22Rv1 (cell line): ENCODE data around the gene KCNN2.

ENCODE experiments used
- H3K27ac ChIP-seq: fragments of 450-650 bp; 2 replicates; pipeline ENCODE4 v1.5.1; 2017
- CTCF ChIP-seq: fragments of 450-650 bp; IDR thresholded peaks from 2 replicates; pipeline ENCODE4 v1.5.1; 2017; ENCODE audit warnings: mild to moderate bottlenecking
- ZFX ChIP-seq: fragments of 450-650 bp; IDR thresholded peaks from 2 replicates; pipeline ENCODE4 v1.6.1; 2017; ENCODE audit warnings: antibody characterized with exemption, borderline replicate concordance

Gene KCNN2

GRCh38 chr5:114437936-114438335, 76.1 kb downstream of the KCNN2 start:
- TF ChIP-seq ZFX: no peak
- no peak for TF ChIP-seq CTCF
- no peak overlapping the region for H3K27ac ChIP-seq

GRCh38 chr5:114438471-114438870, 76.6 kb downstream of the KCNN2 start:
- no peak overlapping the region for H3K27ac ChIP-seq
- TF ChIP-seq CTCF (no peak), ZFX (no peak)

GRCh38 chr5:114447084-114447773, 85.4 kb downstream of the KCNN2 start:
- TF ChIP-seq CTCF: peak; percentile 24
- TF ChIP-seq ZFX: no peak
- H3K27ac ChIP-seq: no peak overlapping the region

GRCh38 chr5:114448481-114448880, 86.6 kb downstream of the KCNN2 start:
- H3K27ac ChIP-seq: no peak overlapping the region
- TF ChIP-seq ZFX (no peak), CTCF (no peak)

- TF ChIP-seq ZFX: no peak
- TF ChIP-seq CTCF: peak; percentile 82
- H3K27ac ChIP-seq: no peak overlapping the region
Observed at GRCh38 chr5:114449860-114450421, 88.1 kb downstream of the KCNN2 start.

GRCh38 chr5:114450437-114450836, 88.6 kb downstream of the KCNN2 start:
- TF ChIP-seq CTCF: no peak
- TF ChIP-seq ZFX: no peak
- no peak overlapping the region for H3K27ac ChIP-seq

- H3K27ac ChIP-seq: no peak overlapping the region
- TF ChIP-seq ZFX: no peak
- TF ChIP-seq CTCF: no peak
Observed at GRCh38 chr5:114458726-114459125, 96.9 kb downstream of the KCNN2 start.
